Measurements from ENCODE around the gene TMEM59. TPM values are rescaled to one million over a fixed set of nuclear protein-coding genes. Genes with fewer than 3 reads are reported as not detected.
"Not testable (repeated sequence)": the region's sequence is repeated elsewhere in the genome, so short reads cannot be mapped to it uniquely, and the experiment has no call there.

TMEM59 gene
- total and polyA plus RNA-seq, 8 donors: 235 to 468 (median 327) TPM

DNA sequence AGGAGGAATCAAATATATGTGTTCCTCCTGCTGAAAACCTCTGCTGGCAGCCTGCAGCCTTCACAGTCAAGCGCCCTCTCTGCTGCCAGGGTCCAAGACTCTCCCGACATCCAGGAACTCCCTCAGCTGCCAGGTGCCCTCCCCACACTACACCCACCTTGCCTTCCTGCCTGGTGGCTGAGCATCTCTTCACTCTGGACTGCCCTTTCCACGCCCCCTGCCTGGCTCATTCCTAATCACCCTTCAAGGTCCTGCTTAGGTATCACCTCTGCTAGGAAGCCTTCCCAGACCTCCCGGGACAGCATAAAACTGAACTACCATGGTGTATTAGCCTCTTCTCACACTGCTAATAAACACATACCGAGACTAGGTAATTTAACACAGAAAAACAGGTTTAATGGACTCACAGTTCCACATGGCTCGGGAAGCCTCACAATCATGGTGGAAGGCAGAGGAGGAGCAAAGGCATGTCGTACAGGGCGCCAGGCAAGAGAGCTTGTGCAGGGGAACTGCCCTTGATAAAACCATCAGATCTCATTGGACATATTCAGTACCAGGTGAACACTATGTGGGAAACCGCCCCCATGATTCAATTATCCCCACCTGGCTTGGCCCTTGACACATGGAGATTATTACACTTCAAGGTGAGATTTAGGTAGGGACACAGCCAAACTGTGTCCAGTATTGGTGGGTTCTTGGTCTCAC lies 50.3 kb downstream of the TMEM59 start:
- Histone ChIP-seq H3K27ac (no peak overlapping the region), H3K4me1 (no peaks in the 10 kb centered on the region), H3K9me3 (no peaks in the 10 kb centered on the region), H3K36me3 (no peaks in the 10 kb centered on the region), H3K4me3 (no peak overlapping the region), H3K27me3 (peaks cover 0 to 2% of the 10 kb centered on the region in 2 donors)
- ATAC-seq (no peak), DNase-seq (no peak)
- intact Hi-C loops (cut with DNase I): no loop called here
- TF ChIP-seq CTCF (IDR thresholded peaks at IDR 0.05): no peak

DNA sequence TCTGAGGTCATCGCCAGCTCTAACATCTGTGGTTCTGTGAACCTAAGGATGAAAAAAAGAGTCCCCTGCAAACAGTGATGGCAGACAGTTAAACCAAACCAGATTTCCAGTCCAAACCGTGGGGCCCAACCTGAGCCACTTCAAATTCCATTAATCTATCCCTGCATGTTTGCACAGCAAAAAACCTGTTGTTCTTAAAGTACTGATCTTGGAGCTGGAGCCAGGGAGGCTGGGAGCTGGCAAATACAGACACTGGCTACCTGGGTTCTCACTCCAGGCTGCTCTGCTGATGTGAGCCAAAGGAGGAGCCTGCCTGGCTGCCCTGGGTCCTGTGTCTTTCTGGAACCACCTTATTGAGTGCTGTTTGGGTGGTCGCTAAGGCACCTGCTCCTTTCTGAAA lies 51.4 kb downstream of the TMEM59 start:
- H3K4me1 ChIP-seq: no peaks in the 10 kb centered on the region
- H3K27me3 ChIP-seq: no peaks in the 10 kb centered on the region
- no peak overlapping the region for H3K4me3 ChIP-seq
- intact Hi-C loops (cut with DNase I): no loop called here
- no peaks in the 10 kb centered on the region for H3K9me3 ChIP-seq
- TF ChIP-seq CTCF (IDR thresholded peaks at IDR 0.05): no peak
- DNase-seq (no peak), ATAC-seq (peak; percentile 91)
- H3K27ac ChIP-seq: no peak overlapping the region
- H3K36me3 ChIP-seq: no peaks in the 10 kb centered on the region

DNA sequence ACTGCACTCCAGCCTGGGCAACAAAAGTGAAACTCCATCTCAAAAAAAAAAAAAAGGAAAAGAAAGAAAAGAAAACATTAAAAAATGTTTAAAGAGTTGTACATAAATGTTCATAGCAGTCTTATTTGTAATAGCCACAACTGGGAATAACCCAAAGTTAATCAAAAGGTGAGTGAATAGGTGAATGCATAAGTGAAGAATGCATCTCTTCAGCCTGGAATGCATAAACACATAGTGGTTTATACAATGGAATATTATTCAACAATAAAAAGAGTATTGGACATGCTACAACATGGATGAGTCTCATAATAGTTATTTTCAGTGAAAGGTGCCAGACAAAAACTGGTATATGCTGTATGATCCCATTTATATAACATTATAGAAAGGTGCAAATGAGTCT lies 53.1 kb downstream of the TMEM59 start:
- ATAC-seq (no peak), DNase-seq (no peak)
- intact Hi-C loops (cut with DNase I): no loop called here
- H3K4me3 ChIP-seq: no peak overlapping the region
- H3K27ac ChIP-seq: no peak overlapping the region
- H3K9me3 ChIP-seq: no peaks in the 10 kb centered on the region
- H3K4me1 ChIP-seq: no peaks in the 10 kb centered on the region
- no peaks in the 10 kb centered on the region for H3K27me3 ChIP-seq
- H3K36me3 ChIP-seq: no peaks in the 10 kb centered on the region
- TF ChIP-seq CTCF (IDR thresholded peaks at IDR 0.05): no peak

GRCh38 chr1:53998223-53998622 lies 54.8 kb downstream of the TMEM59 start:
- no peak for ATAC-seq
- TF ChIP-seq CTCF (IDR thresholded peaks at IDR 0.05): no peak

DNA sequence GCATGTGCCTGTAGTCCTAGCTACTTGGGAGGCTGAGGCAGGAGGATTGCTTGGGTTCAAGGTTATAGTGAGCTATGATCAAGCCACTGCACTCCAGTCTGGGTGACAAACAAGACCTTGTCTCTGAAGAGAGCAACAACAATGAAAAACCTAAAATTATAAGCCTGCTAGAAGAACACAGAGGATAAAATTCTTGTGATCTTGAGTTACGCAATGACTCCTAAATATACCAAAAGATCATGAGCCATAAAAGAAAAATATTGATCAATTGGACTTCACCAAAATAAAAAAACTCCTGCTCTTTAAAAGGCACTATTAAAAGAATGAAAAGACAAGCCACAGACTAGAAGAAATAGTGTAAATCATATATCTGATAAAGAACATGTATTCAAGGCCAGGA lies 57.3 kb downstream of the TMEM59 start:
- no peaks in the 10 kb centered on the region for H3K36me3 ChIP-seq
- H3K27me3 ChIP-seq: no peaks in the 10 kb centered on the region
- intact Hi-C loops (cut with DNase I): no loop called here
- no peaks in the 10 kb centered on the region for H3K4me1 ChIP-seq
- no peak for ATAC-seq
- H3K27ac ChIP-seq: no peak overlapping the region
- no peak for DNase-seq
- peaks cover 0 to 7% of the 10 kb centered on the region in 2 donors for H3K9me3 ChIP-seq
- no peak for TF ChIP-seq CTCF (IDR thresholded peaks at IDR 0.05)
- H3K4me3 ChIP-seq: no peak overlapping the region

More at GRCh38 chr1:53998223-53998622, 54.8 kb downstream of the TMEM59 start:
- Histone ChIP-seq H3K4me3 (no peak overlapping the region), H3K36me3 (no peaks in the 10 kb centered on the region), H3K27me3 (no peaks in the 10 kb centered on the region), H3K9me3 (no peaks in the 10 kb centered on the region), H3K27ac (no peak overlapping the region), H3K4me1 (no peaks in the 10 kb centered on the region)
- intact Hi-C loops (cut with DNase I): no loop called here
- no peak for DNase-seq

- H3K27me3 ChIP-seq; H3K9me3 ChIP-seq; H3K36me3 ChIP-seq; DNase-seq; H3K27ac ChIP-seq; H3K4me1 ChIP-seq; ATAC-seq; intact Hi-C loops (cut with DNase I); H3K4me3 ChIP-seq: not testable (repeated sequence)
Observed at GRCh38 chr1:53994516-53994915, 58.5 kb downstream of the TMEM59 start.

Measured in left lung (tissue), 10 donors.